GM23248 (cell line): ENCODE measurements around the gene PCSK5. TPM values are rescaled to one million over a fixed set of nuclear protein-coding genes. Genes with fewer than 3 reads are reported as not detected.

Experiments used
- DNase-seq: peaks from one replicate; pipeline ENCODE4 v3.0.0-alpha.2; 2015
- H2AFZ ChIP-seq: fragments of 200-600 bp; sonication (generic); 2 replicates; pipeline ENCODE4 v1.6.1; 2016; ENCODE audit warnings: antibody characterized with exemption
- H3F3A ChIP-seq: fragments of 200-600 bp; sonication (generic); 2 replicates; pipeline ENCODE4 v1.6.1; 2016; ENCODE audit warnings: mild to moderate bottlenecking, antibody characterized with exemption, mixed run types; ENCODE audit not compliant: insufficient read depth
- H3K27ac ChIP-seq: fragments of 200-600 bp; sonication (generic); 2 replicates; pipeline ENCODE4 v1.5.1; 2016; ENCODE audit warnings: mild to moderate bottlenecking
- H3K27me3 ChIP-seq: fragments of 200-600 bp; sonication (generic); replicated peaks from 2 replicates; pipeline ENCODE4 v1.6.1; 2016; ENCODE audit warnings: mild to moderate bottlenecking; ENCODE audit not compliant: insufficient read depth
- H3K36me3 ChIP-seq: fragments of 200-600 bp; sonication (generic); 2 replicates; pipeline ENCODE4 v1.6.1; 2016; ENCODE audit warnings: low read depth, mild to moderate bottlenecking
- H3K4me1 ChIP-seq: fragments of 200-600 bp; sonication (generic); 2 replicates; pipeline ENCODE4 v1.6.1; 2016; ENCODE audit warnings: mild to moderate bottlenecking; ENCODE audit not compliant: insufficient read depth
- H3K4me2 ChIP-seq: fragments of 200-600 bp; sonication (generic); one replicate; pipeline ENCODE4 v1.6.1; 2016; ENCODE audit warnings: mild to moderate bottlenecking; ENCODE audit not compliant: unreplicated experiment
- H3K4me3 ChIP-seq: fragments of 200-600 bp; sonication (generic); 2 replicates; pipeline ENCODE4 v1.5.1; 2016; ENCODE audit warnings: mild to moderate bottlenecking
- H3K79me2 ChIP-seq: fragments of 200-600 bp; sonication (generic); 2 replicates; pipeline ENCODE4 v1.6.1; 2016; ENCODE audit warnings: mild to moderate bottlenecking; ENCODE audit not compliant: insufficient read depth
- H3K9ac ChIP-seq: fragments of 200-600 bp; sonication (generic); 2 replicates; pipeline ENCODE4 v1.6.1; 2016; ENCODE audit warnings: mild to moderate bottlenecking
- H3K9me2 ChIP-seq: fragments of 200-600 bp; sonication (generic); 2 replicates; pipeline ENCODE4 v1.6.1; 2016; ENCODE audit warnings: mixed run types, mild to moderate bottlenecking, moderate library complexity; ENCODE audit not compliant: insufficient read depth
- H3K9me3 ChIP-seq: fragments of 200-600 bp; sonication (generic); one replicate; pipeline ENCODE4 v1.6.1; 2017; ENCODE audit warnings: low read depth
- H4K20me1 ChIP-seq: fragments of 200-600 bp; sonication (generic); 2 replicates; pipeline ENCODE4 v1.6.0; 2016; ENCODE audit not compliant: insufficient read depth
- EZH2 ChIP-seq: fragments of 200-600 bp; sonication (generic); IDR thresholded peaks from 2 replicates; pipeline ENCODE4 v1.6.1; 2018; ENCODE audit warnings: antibody characterized with exemption, mild to moderate bottlenecking; ENCODE audit not compliant: insufficient read depth, poor library complexity, severe bottlenecking
- EZH2phosphoT487 ChIP-seq: fragments of 200-600 bp; sonication (generic); IDR thresholded peaks from 2 replicates; pipeline ENCODE4 v1.6.1; 2018; ENCODE audit warnings: antibody characterized with exemption, moderate library complexity, mild to moderate bottlenecking, low read depth; ENCODE audit not compliant: insufficient read depth
- WGBS, 2 experiments: methylation state at CpG; one replicate each; pipeline ENCODE4 v1.1.6; 2015 to 2017; ENCODE audit warnings: low lambda C conversion rate in 2 of 2, low coverage in 1 of 2; ENCODE audit errors: missing lambda C conversion rate in 2 of 2; 5-methylcytosine and 5-hydroxymethylcytosine counted together
- in situ Hi-C: fragments of 300-500 bp; cut with MboI; formaldehyde crosslinking; loops from 2 replicates; pipeline ENCODE4 v1.15.0; 2020
- polyA plus RNA-seq: library from polyadenylated mRNA; unstranded; fragments of >200 nt; fragmentation: Nextera tagmentation; extraction: Ambion mirVana; gene quantifications from 2 replicates; pipeline ENCODE4 v1.2.1, GENCODE V29; 2016
- total RNA-seq: library from RNA; depleted of rRNA; stranded (reverse); fragments of >200 nt; shearing (Covaris generic); gene quantifications from 2 replicates; pipeline ENCODE4 v1.2.3, GENCODE V29; 2014

PCSK5 gene
- total and polyA plus RNA-seq, 2 experiments from 2014 or later, result 2.3 to 3.9 TPM

GRCh38 chr9:76150013-76150412 is 259.5 kb downstream of the PCSK5 start:
- H3K4me2 ChIP-seq, result no peak overlapping the region
- H3K9me3 ChIP-seq, result no peaks in the 10 kb centered on the region
- 88 to 90% methylated on average over 6 of the region's 6 CpGs for WGBS, 2 experiments
- H3K27ac ChIP-seq, result no peak overlapping the region
- no peaks in the 10 kb centered on the region for H3K4me1 ChIP-seq
- no peak overlapping the region for H3K9ac ChIP-seq
- no peaks in the 10 kb centered on the region for H3K27me3 ChIP-seq
- H2AFZ ChIP-seq, result no peak overlapping the region
- DNase-seq, result no peak
- no peaks in the 10 kb centered on the region for H4K20me1 ChIP-seq
- TF ChIP-seq EZH2 (no peak), EZH2phosphoT487 (no peak)
- H3K4me3 ChIP-seq, result no peak overlapping the region
- no peaks in the 10 kb centered on the region for H3F3A ChIP-seq
- in situ Hi-C loops, result no loop called here
- no peaks in the 10 kb centered on the region for H3K9me2 ChIP-seq
- no peaks in the 10 kb centered on the region for H3K79me2 ChIP-seq
- H3K36me3 ChIP-seq, result no peaks in the 10 kb centered on the region

- no peaks in the 10 kb centered on the region for H3K36me3 ChIP-seq
- no peak overlapping the region for H3K4me3 ChIP-seq
- H3K4me2 ChIP-seq, result no peak overlapping the region
- H3K9ac ChIP-seq, result no peak overlapping the region
- H3K4me1 ChIP-seq, result no peaks in the 10 kb centered on the region
- no peak overlapping the region for H2AFZ ChIP-seq
- H3K9me3 ChIP-seq, result no peaks in the 10 kb centered on the region
- H3K79me2 ChIP-seq, result no peaks in the 10 kb centered on the region
- H4K20me1 ChIP-seq, result no peaks in the 10 kb centered on the region
- TF ChIP-seq EZH2 (no peak), EZH2phosphoT487 (no peak)
- no peaks in the 10 kb centered on the region for H3K27me3 ChIP-seq
- no peaks in the 10 kb centered on the region for H3K9me2 ChIP-seq
- in situ Hi-C loops, result no loop called here
- DNase-seq, result no peak
- WGBS, 2 experiments, result 74% methylated on average over 5 of the region's 5 CpGs
- no peak overlapping the region for H3K27ac ChIP-seq
- H3F3A ChIP-seq, result no peaks in the 10 kb centered on the region
These were observed 260.8 kb downstream of the PCSK5 start for GRCh38 chr9:76151267-76151666.

- Histone ChIP-seq H4K20me1 (no peaks in the 10 kb centered on the region), H3K9me2 (no peaks in the 10 kb centered on the region), H3K27me3 (no peaks in the 10 kb centered on the region), H3K36me3 (no peaks in the 10 kb centered on the region), H3K9ac (no peak overlapping the region), H3K4me1 (no peaks in the 10 kb centered on the region), H3K79me2 (no peaks in the 10 kb centered on the region), H3K4me3 (no peak overlapping the region), H3K4me2 (no peak overlapping the region), H2AFZ (no peak overlapping the region), H3F3A (no peaks in the 10 kb centered on the region), H3K27ac (no peak overlapping the region), H3K9me3 (no peaks in the 10 kb centered on the region)
- in situ Hi-C loops, result no loop called here
- DNase-seq, result no peak
- WGBS, 2 experiments, result 77% methylated on average over 6 of the region's 6 CpGs
- TF ChIP-seq EZH2phosphoT487 (no peak), EZH2 (no peak)
These were observed 262.9 kb downstream of the PCSK5 start for GRCh38 chr9:76153339-76153738.

GRCh38 chr9:76153902-76154629 is 263.6 kb downstream of the PCSK5 start:
- no peak for DNase-seq
- Histone ChIP-seq H3K79me2 (no peaks in the 10 kb centered on the region), H2AFZ (no peak overlapping the region), H3K4me3 (no peak overlapping the region), H3K27ac (no peak overlapping the region), H3K36me3 (no peaks in the 10 kb centered on the region), H3K4me1 (no peaks in the 10 kb centered on the region), H3K9me3 (no peaks in the 10 kb centered on the region), H3K4me2 (no peak overlapping the region), H3F3A (no peaks in the 10 kb centered on the region), H3K9me2 (no peaks in the 10 kb centered on the region), H3K9ac (no peak overlapping the region), H4K20me1 (no peaks in the 10 kb centered on the region), H3K27me3 (no peaks in the 10 kb centered on the region)
- TF ChIP-seq EZH2 (no peak), EZH2phosphoT487 (no peak)
- in situ Hi-C loops, result no loop called here
- WGBS, 2 experiments, result 85 to 90% methylated on average over 8 of the region's 8 CpGs

DNA sequence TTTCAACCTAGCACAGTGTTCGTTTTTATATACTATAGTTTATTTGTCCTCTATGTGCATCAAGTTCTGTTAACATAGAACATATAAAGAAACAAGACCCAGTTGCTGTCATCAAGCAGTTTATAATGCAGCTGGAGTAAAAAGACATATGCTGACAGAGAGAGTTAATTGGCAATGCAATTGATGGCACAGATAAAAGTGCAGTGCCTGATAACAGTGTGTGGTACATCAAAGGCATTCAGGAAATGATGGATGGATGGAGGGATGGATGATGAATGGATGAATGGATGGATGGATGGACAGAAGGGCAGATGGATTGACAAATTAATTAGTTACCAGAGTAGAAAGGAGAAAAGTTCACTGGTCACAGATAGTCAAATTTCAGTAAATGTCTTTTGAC is 264.9 kb downstream of the PCSK5 start:
- no peak for TF ChIP-seq EZH2
- no peak for TF ChIP-seq EZH2phosphoT487
- H3K4me1 ChIP-seq, result no peaks in the 10 kb centered on the region
- WGBS, 2 experiments, result 65 to 71% methylated on average over 1 of the region's 1 CpG

More for the DNA sequence above, 264.9 kb downstream of the PCSK5 start:
- in situ Hi-C loops, result no loop called here
- H3K27ac ChIP-seq, result no peak overlapping the region
- H3K36me3 ChIP-seq, result no peaks in the 10 kb centered on the region
- H3K27me3 ChIP-seq, result no peaks in the 10 kb centered on the region
- H3K4me3 ChIP-seq, result no peak overlapping the region
- H3K79me2 ChIP-seq, result no peaks in the 10 kb centered on the region
- H2AFZ ChIP-seq, result no peak overlapping the region
- no peaks in the 10 kb centered on the region for H3K9me3 ChIP-seq
- H3K9ac ChIP-seq, result no peak overlapping the region
- no peaks in the 10 kb centered on the region for H4K20me1 ChIP-seq
- no peaks in the 10 kb centered on the region for H3F3A ChIP-seq
- H3K4me2 ChIP-seq, result no peak overlapping the region
- no peaks in the 10 kb centered on the region for H3K9me2 ChIP-seq
- DNase-seq, result no peak
